NCI-H1417 treated with DMSO at 0.1 percent for 48 hours (cell line): ENCODE results near the gene SPACDR.

Experiments used
- DNase-seq: peaks from one replicate; lab custom pipeline; 2025; lab: John Stamatoyannopoulos, UW

Gene SPACDR

DNA sequence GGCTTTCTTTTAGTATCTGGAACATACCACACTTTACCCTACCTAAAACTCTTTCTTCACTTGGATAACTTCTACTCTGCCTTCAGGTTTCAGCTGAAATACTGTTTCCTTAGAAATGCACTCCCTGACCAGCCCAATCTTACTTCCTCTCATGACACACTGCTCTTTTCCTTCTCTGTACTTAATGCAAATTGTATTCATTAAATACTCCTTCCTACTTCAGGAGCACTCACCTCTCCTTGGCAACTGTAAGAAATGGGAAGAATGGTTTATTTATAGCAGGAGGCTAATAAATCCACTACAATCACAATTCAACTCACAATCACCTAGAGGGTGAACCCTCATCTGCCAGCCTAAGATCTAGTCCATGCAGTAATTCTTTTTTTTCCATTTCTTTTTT lies 50.7 kb downstream of the SPACDR start:
- no peak for DNase-seq

DNA sequence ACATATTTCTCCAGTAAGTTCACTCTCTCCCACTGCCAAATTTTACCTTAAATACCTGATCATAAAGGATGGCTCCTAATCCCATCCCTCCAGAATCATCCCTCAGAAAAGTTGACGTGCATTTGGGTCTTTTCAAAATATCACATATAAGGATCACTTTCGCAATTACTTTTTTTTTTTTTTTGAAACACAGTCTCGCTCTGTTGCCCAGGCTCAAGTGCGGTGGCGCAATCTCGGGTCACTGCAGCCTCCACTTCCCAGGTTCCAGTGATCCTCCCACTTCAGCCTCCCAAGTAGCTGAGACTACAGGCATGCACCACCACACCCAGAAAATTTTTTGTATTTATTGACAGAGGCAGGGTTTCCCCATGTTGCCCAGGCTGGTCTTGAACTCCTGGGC lies 53.0 kb downstream of the SPACDR start:
- DNase-seq, result no peak

DNA sequence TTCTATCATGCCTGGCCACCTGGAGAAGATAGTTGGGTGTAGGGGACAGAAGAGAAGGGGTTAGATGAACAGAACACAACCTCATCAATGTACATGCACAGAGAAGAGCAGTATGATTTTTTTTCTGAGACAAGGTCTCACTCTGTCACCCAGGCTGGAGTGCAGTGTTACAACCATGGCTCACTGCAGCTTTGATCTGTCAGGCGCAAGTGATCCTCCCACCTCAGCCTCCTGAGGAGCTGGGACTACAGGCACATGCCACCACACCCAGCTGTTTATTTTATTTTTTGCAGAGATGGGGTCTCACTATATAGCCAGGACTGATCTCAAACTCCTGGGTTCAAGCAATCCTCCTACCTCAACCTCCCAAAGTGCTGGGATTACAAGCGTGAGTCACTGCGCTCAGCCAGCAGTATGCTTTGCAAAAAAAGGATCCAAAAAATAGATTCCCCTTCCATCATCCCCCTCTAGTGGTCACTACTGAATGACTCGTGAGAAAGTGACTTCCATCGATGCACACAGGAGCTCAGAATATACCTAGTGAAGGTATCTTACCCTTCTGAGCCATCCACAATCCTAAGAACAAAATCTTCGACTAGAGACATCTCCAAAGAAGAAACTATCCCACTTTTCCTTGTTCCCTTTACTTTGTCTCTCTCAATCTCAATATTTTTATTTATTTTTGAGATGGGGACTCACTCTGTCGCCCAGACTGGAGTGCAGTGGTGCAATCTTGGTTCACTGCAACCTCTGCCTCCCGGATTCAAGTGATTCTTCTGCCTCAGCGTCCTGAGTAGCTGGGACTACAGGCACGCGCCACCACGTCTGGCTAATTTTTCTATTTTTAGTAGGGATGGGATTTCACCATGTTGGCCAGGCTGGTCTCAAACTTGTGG lies 56.5 kb downstream of the SPACDR start:
- no peak for DNase-seq

DNA sequence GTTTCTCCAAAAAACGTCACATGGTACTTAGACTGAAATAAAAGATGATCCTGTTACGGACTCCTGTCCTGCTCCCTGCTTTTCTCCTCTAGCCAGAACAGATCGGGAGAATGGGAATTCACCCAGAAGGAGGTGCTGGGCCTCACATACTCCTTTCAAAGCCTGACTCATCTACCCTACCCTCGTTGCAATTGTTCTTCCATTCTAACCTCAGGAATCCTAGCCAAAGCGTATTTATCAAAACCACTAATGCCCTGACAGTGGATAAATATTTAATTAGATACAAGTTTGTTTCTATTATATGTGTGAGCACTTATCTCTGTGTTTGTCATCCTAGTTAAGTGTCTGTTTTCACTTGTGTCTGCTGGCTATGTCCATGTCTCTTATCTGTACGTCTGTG lies 57.3 kb downstream of the SPACDR start:
- no peak for DNase-seq
